ENCODE data around the gene KIF18B.

KIF18B gene

DNA sequence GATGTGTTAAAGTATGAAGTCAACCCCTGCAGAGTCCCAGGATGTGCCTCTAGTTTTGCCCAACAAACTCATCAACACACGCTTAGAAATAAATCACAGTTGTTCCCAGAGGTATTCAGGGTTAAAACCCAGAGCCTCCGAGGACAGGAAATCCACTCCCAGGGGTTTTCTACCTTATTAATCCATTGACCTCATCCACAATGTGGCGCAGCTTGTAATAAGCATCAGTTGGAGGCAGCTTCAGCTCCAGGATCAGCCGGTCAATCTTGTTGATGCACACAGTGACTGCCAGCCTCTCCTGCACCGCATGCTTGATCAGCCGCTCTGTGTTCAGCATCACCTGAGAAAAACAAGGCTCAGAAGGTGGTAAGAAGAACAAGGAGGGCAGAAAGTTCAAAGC is 71.8 kb downstream of the KIF18B start:
- DNase-seq (ENCODE audit: low spot score) = no peak
